Colonic mucosa (tissue), 4 donors: ENCODE results near the gene FAM76B. TPM values are rescaled to one million over a fixed set of nuclear protein-coding genes. Genes with fewer than 3 reads are reported as not detected.

ENCODE experiments used
- DNase-seq: peaks from one replicate; pipeline ENCODE4 v3.0.0-alpha.2; 2020
- H3K27ac ChIP-seq: fragments of 200-600 bp; one replicate; pipeline ENCODE4 v1.8.0; 2021
- H3K27me3 ChIP-seq: fragments of 200-600 bp; one replicate; pipeline ENCODE4 v1.8.0; 2021
- H3K36me3 ChIP-seq: fragments of 200-600 bp; one replicate; pipeline ENCODE4 v1.8.0; 2021
- H3K4me1 ChIP-seq: fragments of 200-600 bp; one replicate; pipeline ENCODE4 v1.8.0; 2021; ENCODE audit warnings: mild to moderate bottlenecking
- H3K4me3 ChIP-seq: fragments of 200-600 bp; one replicate; pipeline ENCODE4 v1.8.0; 2021
- H3K9ac ChIP-seq, 2 donors: one replicate each; pipeline ENCODE4 v1.7.0; 2013; ENCODE audit warnings: control low read depth in 2 of 2, low read depth in 2 of 2, low read length in 2 of 2
- H3K9me3 ChIP-seq: fragments of 200-600 bp; one replicate; pipeline ENCODE4 v1.8.0; 2021
- CTCF ChIP-seq: fragments of 200-600 bp; IDR thresholded peaks from one replicate; pipeline ENCODE4 v1.8.0; 2022; ENCODE audit warnings: antibody characterized with exemption, mild to moderate bottlenecking
- intact Hi-C: fragments of 100-400 bp; cut with DNase I; formaldehyde crosslinking; loops from one replicate; pipeline ENCODE4 v1.14.1; 2022
- total RNA-seq, 2 donors: library from RNA; stranded (reverse); fragmentation: NEBNext Ultra II Directional in 1 of 2; extraction: Animal tissue kit (Norgen Biotek cat#: 25700) in 1 of 2; gene quantifications; one replicate each; pipeline ENCODE4 v1.2.1, GENCODE V29; 2021
- donor health status: healthy.
- donor health status: DM: no; HTN: no; CAD: no.
- donor health status: DM: no; HTN: no; CAD: no.

FAM76B gene
- total RNA-seq, 2 donors from 2014 or later, result 17.5 to 22.1 TPM

GRCh38 chr11:95729462-95729861 is 60.1 kb downstream of the FAM76B start:
- Histone ChIP-seq H3K9ac (no peak overlapping the region), H3K4me1 (no peaks in the 10 kb centered on the region), H3K36me3 (no peaks in the 10 kb centered on the region), H3K9me3 (no peaks in the 10 kb centered on the region), H3K27ac (no peak overlapping the region), H3K4me3 (no peak overlapping the region), H3K27me3 (no peaks in the 10 kb centered on the region)
- no peak for DNase-seq
- no peak for TF ChIP-seq CTCF
- intact Hi-C loops, result no loop called here

GRCh38 chr11:95728790-95729189 is 60.8 kb downstream of the FAM76B start:
- H3K27ac ChIP-seq, result no peak overlapping the region
- H3K27me3 ChIP-seq, result no peaks in the 10 kb centered on the region
- no peak for TF ChIP-seq CTCF

GRCh38 chr11:95728094-95728493 is 61.5 kb downstream of the FAM76B start:
- H3K4me1 ChIP-seq, result no peaks in the 10 kb centered on the region
- no peaks in the 10 kb centered on the region for H3K36me3 ChIP-seq
- DNase-seq, result no peak
- no peak overlapping the region for H3K27ac ChIP-seq
- H3K27me3 ChIP-seq, result no peaks in the 10 kb centered on the region
- no peak overlapping the region for H3K4me3 ChIP-seq
- no peak overlapping the region for H3K9ac ChIP-seq
- intact Hi-C loops, result no loop called here
- no peaks in the 10 kb centered on the region for H3K9me3 ChIP-seq
- no peak for TF ChIP-seq CTCF

More at GRCh38 chr11:95728790-95729189, 60.8 kb downstream of the FAM76B start:
- Histone ChIP-seq H3K9me3 (no peaks in the 10 kb centered on the region), H3K4me1 (no peaks in the 10 kb centered on the region), H3K4me3 (no peak overlapping the region), H3K9ac (no peak overlapping the region), H3K36me3 (no peaks in the 10 kb centered on the region)
- DNase-seq, result no peak
- intact Hi-C loops, result no loop called here

GRCh38 chr11:95727620-95728019 is 62.0 kb downstream of the FAM76B start:
- no peaks in the 10 kb centered on the region for H3K27me3 ChIP-seq
- no peaks in the 10 kb centered on the region for H3K36me3 ChIP-seq
- intact Hi-C loops, result no loop called here
- DNase-seq, result no peak
- no peaks in the 10 kb centered on the region for H3K4me1 ChIP-seq
- H3K27ac ChIP-seq, result no peak overlapping the region
- no peak for TF ChIP-seq CTCF
- H3K4me3 ChIP-seq, result no peak overlapping the region
- no peaks in the 10 kb centered on the region for H3K9me3 ChIP-seq
- H3K9ac ChIP-seq, result no peak overlapping the region

GRCh38 chr11:95727111-95727510 is 62.5 kb downstream of the FAM76B start:
- Histone ChIP-seq H3K9me3 (no peaks in the 10 kb centered on the region), H3K36me3 (no peaks in the 10 kb centered on the region), H3K4me1 (no peaks in the 10 kb centered on the region), H3K9ac (no peak overlapping the region), H3K27ac (no peak overlapping the region), H3K27me3 (no peaks in the 10 kb centered on the region), H3K4me3 (no peak overlapping the region)
- intact Hi-C loops, result no loop called here
- no peak for DNase-seq
- no peak for TF ChIP-seq CTCF

- no peak overlapping the region for H3K4me3 ChIP-seq
- no peak for DNase-seq
- no peaks in the 10 kb centered on the region for H3K27me3 ChIP-seq
- no peak for TF ChIP-seq CTCF
- no peaks in the 10 kb centered on the region for H3K9me3 ChIP-seq
- no peaks in the 10 kb centered on the region for H3K36me3 ChIP-seq
- no peak overlapping the region for H3K27ac ChIP-seq
- H3K9ac ChIP-seq, result no peak overlapping the region
- H3K4me1 ChIP-seq, result no peaks in the 10 kb centered on the region
- intact Hi-C loops, result no loop called here
These were observed 64.4 kb downstream of the FAM76B start for GRCh38 chr11:95725196-95725595.
